ENCODE results near the gene VPS13C. TPM values are rescaled to one million over a fixed set of nuclear protein-coding genes. Genes with fewer than 3 reads are reported as not detected.

Gene VPS13C
- total RNA-seq, 1 experiment from 2014 or later = 180 TPM

- Histone ChIP-seq H3K27ac (ENCODE audit: low read length) (no peak overlapping the region), H3K9me2 (replicated peaks; ENCODE audit: insufficient read depth, low read length) (no peaks in the 10 kb centered on the region), H3K27me3 (ENCODE audit: low read length) (no peaks in the 10 kb centered on the region), H3K9ac (ENCODE audit: low read length) (no peak overlapping the region), H3K4me2 (ENCODE audit: low read depth, low read length, poor library complexity, severe bottlenecking) (no peak overlapping the region), H3K4me1 (ENCODE audit: low read length) (no peaks in the 10 kb centered on the region), H4K20me1 (ENCODE audit: insufficient read depth, low read depth, low read length) (no peaks in the 10 kb centered on the region), H3K9me3 (ENCODE audit: low read length) (no peaks in the 10 kb centered on the region), H3K36me3 (ENCODE audit: insufficient read depth, low read length) (no peaks in the 10 kb centered on the region), H3K79me2 (ENCODE audit: low read length) (no peaks in the 10 kb centered on the region), H3K4me3 (ENCODE audit: low read length) (no peak overlapping the region), H2AFZ (ENCODE audit: low read length) (no peak overlapping the region)
- no peak for DNase-seq
Observed at GRCh38 chr15:61824291-61824690, 236.0 kb downstream of the VPS13C start.

DNA sequence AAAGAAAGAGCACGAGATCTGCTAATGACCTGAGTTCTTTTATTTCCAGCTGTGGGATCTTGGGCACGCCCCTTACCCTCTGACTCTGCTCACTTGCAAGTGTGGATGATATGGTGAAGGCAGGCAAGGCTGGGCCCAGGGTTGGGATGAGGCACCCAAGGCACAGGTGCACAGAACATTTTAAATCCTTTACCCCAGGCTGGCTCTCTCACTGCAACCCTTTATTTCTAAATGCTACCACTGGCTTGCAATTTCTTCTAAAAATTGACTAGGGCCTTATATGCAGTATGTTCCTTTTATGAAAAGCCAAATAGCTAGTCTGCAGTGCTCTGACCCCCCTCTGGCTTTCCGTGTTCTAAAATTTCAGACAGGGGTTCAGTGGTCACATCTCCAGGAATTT is 237.7 kb downstream of the VPS13C start:
- Histone ChIP-seq H3K9ac (ENCODE audit: low read length) (no peak overlapping the region), H3K9me3 (ENCODE audit: low read length) (no peaks in the 10 kb centered on the region), H3K4me3 (ENCODE audit: low read length) (no peak overlapping the region), H3K27ac (ENCODE audit: low read length) (no peak overlapping the region), H4K20me1 (ENCODE audit: insufficient read depth, low read depth, low read length) (no peaks in the 10 kb centered on the region), H3K27me3 (ENCODE audit: low read length) (no peaks in the 10 kb centered on the region), H3K79me2 (ENCODE audit: low read length) (no peaks in the 10 kb centered on the region), H3K4me1 (ENCODE audit: low read length) (no peaks in the 10 kb centered on the region), H3K36me3 (ENCODE audit: insufficient read depth, low read length) (no peaks in the 10 kb centered on the region), H2AFZ (ENCODE audit: low read length) (no peak overlapping the region), H3K9me2 (replicated peaks; ENCODE audit: insufficient read depth, low read length) (no peaks in the 10 kb centered on the region), H3K4me2 (ENCODE audit: low read depth, low read length, poor library complexity, severe bottlenecking) (no peak overlapping the region)
- DNase-seq = no peak

- H3K4me1 ChIP-seq (ENCODE audit: low read length) = no peaks in the 10 kb centered on the region
- H2AFZ ChIP-seq (ENCODE audit: low read length) = no peak overlapping the region
- H3K9me2 ChIP-seq (replicated peaks; ENCODE audit: insufficient read depth, low read length) = no peaks in the 10 kb centered on the region
- no peaks in the 10 kb centered on the region for H3K36me3 ChIP-seq (ENCODE audit: insufficient read depth, low read length)
- no peaks in the 10 kb centered on the region for H3K9me3 ChIP-seq (ENCODE audit: low read length)
- no peak overlapping the region for H3K4me2 ChIP-seq (ENCODE audit: low read depth, low read length, poor library complexity, severe bottlenecking)
- no peak for DNase-seq
- no peak overlapping the region for H3K9ac ChIP-seq (ENCODE audit: low read length)
- no peak overlapping the region for H3K4me3 ChIP-seq (ENCODE audit: low read length)
- H3K27ac ChIP-seq (ENCODE audit: low read length) = no peak overlapping the region
- H3K27me3 ChIP-seq (ENCODE audit: low read length) = no peaks in the 10 kb centered on the region
- no peaks in the 10 kb centered on the region for H3K79me2 ChIP-seq (ENCODE audit: low read length)
- no peaks in the 10 kb centered on the region for H4K20me1 ChIP-seq (ENCODE audit: insufficient read depth, low read depth, low read length)
Observed at GRCh38 chr15:61820951-61821350, 239.3 kb downstream of the VPS13C start.

DNA sequence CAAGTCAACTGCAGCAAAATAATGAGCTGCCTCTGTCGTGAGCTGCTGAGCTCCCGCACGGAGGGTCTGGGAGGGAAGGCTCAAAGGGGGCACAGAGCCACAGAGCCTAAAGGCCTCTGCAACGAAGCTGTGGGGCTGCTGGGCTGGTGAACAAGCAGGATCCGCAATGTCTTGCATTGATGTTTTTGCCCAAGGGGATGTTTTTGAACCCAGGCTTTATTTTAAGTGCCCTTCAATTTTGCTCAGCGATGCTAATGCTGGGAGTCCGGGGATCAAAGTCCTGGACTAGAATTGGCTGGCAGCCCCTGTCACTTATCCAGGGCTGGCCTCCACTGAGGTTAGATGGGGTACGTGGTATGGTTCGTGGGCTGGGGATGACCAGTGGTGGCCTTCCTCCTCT is 240.0 kb downstream of the VPS13C start:
- H3K4me1 ChIP-seq (ENCODE audit: low read length) = no peaks in the 10 kb centered on the region
- no peak overlapping the region for H3K4me3 ChIP-seq (ENCODE audit: low read length)
- H2AFZ ChIP-seq (ENCODE audit: low read length) = no peak overlapping the region
- H3K9ac ChIP-seq (ENCODE audit: low read length) = no peak overlapping the region
- H3K9me2 ChIP-seq (replicated peaks; ENCODE audit: insufficient read depth, low read length) = no peaks in the 10 kb centered on the region
- H3K9me3 ChIP-seq (ENCODE audit: low read length) = no peaks in the 10 kb centered on the region
- H4K20me1 ChIP-seq (ENCODE audit: insufficient read depth, low read depth, low read length) = no peaks in the 10 kb centered on the region
- H3K4me2 ChIP-seq (ENCODE audit: low read depth, low read length, poor library complexity, severe bottlenecking) = no peak overlapping the region
- H3K79me2 ChIP-seq (ENCODE audit: low read length) = no peaks in the 10 kb centered on the region
- H3K36me3 ChIP-seq (ENCODE audit: insufficient read depth, low read length) = no peaks in the 10 kb centered on the region
- no peaks in the 10 kb centered on the region for H3K27me3 ChIP-seq (ENCODE audit: low read length)
- no peak overlapping the region for H3K27ac ChIP-seq (ENCODE audit: low read length)
- no peak for DNase-seq

- Histone ChIP-seq H3K4me1 (ENCODE audit: low read length) (no peaks in the 10 kb centered on the region), H3K9me3 (ENCODE audit: low read length) (no peaks in the 10 kb centered on the region), H3K9me2 (replicated peaks; ENCODE audit: insufficient read depth, low read length) (no peaks in the 10 kb centered on the region), H3K9ac (ENCODE audit: low read length) (no peak overlapping the region), H3K4me2 (ENCODE audit: low read depth, low read length, poor library complexity, severe bottlenecking) (no peak overlapping the region), H3K27ac (ENCODE audit: low read length) (no peak overlapping the region), H4K20me1 (ENCODE audit: insufficient read depth, low read depth, low read length) (no peaks in the 10 kb centered on the region), H2AFZ (ENCODE audit: low read length) (no peak overlapping the region), H3K36me3 (ENCODE audit: insufficient read depth, low read length) (no peaks in the 10 kb centered on the region), H3K79me2 (ENCODE audit: low read length) (no peaks in the 10 kb centered on the region), H3K4me3 (ENCODE audit: low read length) (no peak overlapping the region), H3K27me3 (ENCODE audit: low read length) (no peaks in the 10 kb centered on the region)
- DNase-seq = no peak
Observed at GRCh38 chr15:61819386-61819785, 240.9 kb downstream of the VPS13C start.

GRCh38 chr15:61818801-61819200 is 241.4 kb downstream of the VPS13C start:
- no peaks in the 10 kb centered on the region for H3K4me1 ChIP-seq (ENCODE audit: low read length)
- H3K9ac ChIP-seq (ENCODE audit: low read length) = no peak overlapping the region
- H3K27me3 ChIP-seq (ENCODE audit: low read length) = no peaks in the 10 kb centered on the region
- no peaks in the 10 kb centered on the region for H3K9me3 ChIP-seq (ENCODE audit: low read length)
- H3K4me3 ChIP-seq (ENCODE audit: low read length) = no peak overlapping the region
- no peaks in the 10 kb centered on the region for H3K9me2 ChIP-seq (replicated peaks; ENCODE audit: insufficient read depth, low read length)
- H4K20me1 ChIP-seq (ENCODE audit: insufficient read depth, low read depth, low read length) = no peaks in the 10 kb centered on the region
- H3K4me2 ChIP-seq (ENCODE audit: low read depth, low read length, poor library complexity, severe bottlenecking) = no peak overlapping the region
- H2AFZ ChIP-seq (ENCODE audit: low read length) = no peak overlapping the region
- no peaks in the 10 kb centered on the region for H3K36me3 ChIP-seq (ENCODE audit: insufficient read depth, low read length)
- no peak for DNase-seq
- no peak overlapping the region for H3K27ac ChIP-seq (ENCODE audit: low read length)
- no peaks in the 10 kb centered on the region for H3K79me2 ChIP-seq (ENCODE audit: low read length)

DNA sequence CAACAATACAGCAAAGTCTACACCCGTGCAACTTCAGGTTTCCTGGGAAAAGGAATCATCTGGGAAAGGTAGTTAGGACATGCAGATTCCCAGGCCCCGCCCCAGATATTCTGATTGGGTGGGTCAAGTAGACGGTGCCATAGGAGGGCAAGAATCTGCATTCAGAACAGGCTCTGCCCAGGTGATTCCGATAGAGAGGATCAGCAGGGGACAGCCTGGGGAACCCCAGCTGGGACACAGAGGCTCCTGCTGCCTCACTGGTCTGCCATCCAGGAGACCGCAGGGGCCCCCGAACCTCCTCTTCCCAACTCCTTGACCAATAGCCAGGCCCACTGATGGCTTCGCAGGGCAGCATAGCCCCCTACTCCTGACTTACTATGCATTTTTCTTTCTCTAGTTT is 243.4 kb downstream of the VPS13C start:
- H2AFZ ChIP-seq (ENCODE audit: low read length) = no peak overlapping the region
- no peak overlapping the region for H3K9ac ChIP-seq (ENCODE audit: low read length)
- H3K4me2 ChIP-seq (ENCODE audit: low read depth, low read length, poor library complexity, severe bottlenecking) = no peak overlapping the region
- no peaks in the 10 kb centered on the region for H3K27me3 ChIP-seq (ENCODE audit: low read length)
- H3K4me3 ChIP-seq (ENCODE audit: low read length) = no peak overlapping the region
- H3K9me2 ChIP-seq (replicated peaks; ENCODE audit: insufficient read depth, low read length) = no peaks in the 10 kb centered on the region
- DNase-seq = no peak
- no peaks in the 10 kb centered on the region for H3K36me3 ChIP-seq (ENCODE audit: insufficient read depth, low read length)
- H3K79me2 ChIP-seq (ENCODE audit: low read length) = no peaks in the 10 kb centered on the region
- H4K20me1 ChIP-seq (ENCODE audit: insufficient read depth, low read depth, low read length) = no peaks in the 10 kb centered on the region
- H3K4me1 ChIP-seq (ENCODE audit: low read length) = no peaks in the 10 kb centered on the region
- H3K27ac ChIP-seq (ENCODE audit: low read length) = no peak overlapping the region
- H3K9me3 ChIP-seq (ENCODE audit: low read length) = no peaks in the 10 kb centered on the region

DNA sequence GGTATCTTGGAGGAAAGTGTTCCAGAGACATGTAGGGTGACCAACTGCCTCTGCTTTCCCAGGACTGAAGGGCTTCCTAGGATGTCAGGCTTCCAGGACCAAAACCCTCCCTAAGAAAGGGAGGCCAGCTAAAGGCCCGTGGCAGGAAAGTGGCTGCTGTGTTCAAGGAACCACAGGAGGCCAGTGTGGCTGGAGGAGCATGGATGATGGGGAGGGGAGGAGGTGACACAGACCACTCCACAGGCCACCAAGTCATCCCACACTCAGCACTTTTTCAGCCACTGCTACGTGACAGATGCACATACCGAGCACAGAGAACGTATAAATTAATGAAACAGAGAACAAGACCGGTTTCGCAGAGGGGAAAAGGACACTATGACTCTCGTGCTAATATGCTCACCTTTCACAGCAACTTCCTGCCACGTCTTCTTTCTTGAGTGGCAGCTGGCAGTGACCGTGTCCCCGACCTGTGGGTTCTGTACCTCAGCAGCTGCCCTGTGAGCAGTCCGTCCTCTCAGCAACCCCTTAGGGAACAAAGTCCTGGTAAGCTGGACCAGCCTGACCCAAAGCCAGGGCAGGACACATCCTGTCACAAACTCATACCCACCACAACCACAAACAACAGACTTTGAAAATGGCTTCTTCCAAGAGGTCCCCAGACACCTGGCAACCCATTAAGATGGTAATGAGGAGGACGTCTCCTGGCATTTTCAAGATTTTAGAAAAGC is 244.7 kb downstream of the VPS13C start:
- H3K4me2 ChIP-seq (ENCODE audit: low read depth, low read length, poor library complexity, severe bottlenecking) = no peak overlapping the region
- no peaks in the 10 kb centered on the region for H3K36me3 ChIP-seq (ENCODE audit: insufficient read depth, low read length)
- H3K27ac ChIP-seq (ENCODE audit: low read length) = no peak overlapping the region
- no peak for DNase-seq
- no peaks in the 10 kb centered on the region for H3K9me2 ChIP-seq (replicated peaks; ENCODE audit: insufficient read depth, low read length)
- no peak overlapping the region for H3K4me3 ChIP-seq (ENCODE audit: low read length)
- H3K9me3 ChIP-seq (ENCODE audit: low read length) = no peaks in the 10 kb centered on the region
- no peak overlapping the region for H2AFZ ChIP-seq (ENCODE audit: low read length)
- no peaks in the 10 kb centered on the region for H3K27me3 ChIP-seq (ENCODE audit: low read length)
- no peaks in the 10 kb centered on the region for H4K20me1 ChIP-seq (ENCODE audit: insufficient read depth, low read depth, low read length)
- no peak overlapping the region for H3K9ac ChIP-seq (ENCODE audit: low read length)
- no peaks in the 10 kb centered on the region for H3K79me2 ChIP-seq (ENCODE audit: low read length)
- H3K4me1 ChIP-seq (ENCODE audit: low read length) = no peaks in the 10 kb centered on the region

Data from Karpas-422 (cell line).